GM21360 (cell line): ENCODE measurements around the gene EFCAB12.
"Not testable (repeated sequence)": the region's sequence is repeated elsewhere in the genome, so short reads cannot be mapped to it uniquely, and the experiment has no call there.

Experiments used
- ATAC-seq: cut with Tn5 transposase; IDR thresholded peaks from one replicate; pipeline ENCODE4 v1.9.1; 2021; ENCODE audit warnings: mild to moderate bottlenecking, moderate library complexity; ENCODE audit not compliant: unreplicated experiment

EFCAB12 gene

GRCh38 chr3:129371041-129371826 is 57.2 kb downstream of the EFCAB12 start:
- no peak for ATAC-seq

DNA sequence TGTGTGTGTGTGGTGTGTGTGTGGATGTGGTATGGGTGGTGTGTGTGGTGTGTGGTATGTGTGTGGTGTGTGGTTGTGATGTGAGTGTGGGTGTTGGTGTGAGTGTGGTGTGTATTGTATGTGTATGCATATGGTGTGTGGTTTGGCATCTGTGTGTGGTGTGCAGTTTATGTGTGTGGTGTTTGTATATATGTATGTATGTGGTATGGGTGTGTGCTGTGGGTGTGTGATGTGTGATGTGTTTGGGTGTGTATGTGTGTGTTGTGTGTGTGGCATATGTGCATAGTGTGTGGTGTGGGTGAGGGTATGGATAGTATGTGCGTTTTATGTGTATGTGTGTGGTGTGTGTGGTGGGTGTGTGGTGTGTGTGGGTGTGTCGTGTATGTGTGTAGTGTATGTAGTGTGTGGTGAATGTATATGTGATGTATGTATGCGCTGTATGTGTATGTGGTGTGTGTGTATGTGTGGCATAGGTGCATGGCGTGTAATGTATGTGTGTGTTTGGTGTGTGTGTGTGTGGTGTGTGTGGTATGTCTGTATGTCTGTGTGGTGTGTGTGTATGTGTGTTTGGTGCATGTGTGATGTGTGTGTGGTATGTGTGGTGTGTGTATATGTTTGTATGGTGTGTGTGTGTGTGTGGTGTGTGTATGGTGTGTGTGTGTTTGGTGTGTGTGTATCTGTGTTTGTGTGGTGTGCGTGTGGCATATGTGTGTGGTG is 58.0 kb downstream of the EFCAB12 start:
- no peak for ATAC-seq

DNA sequence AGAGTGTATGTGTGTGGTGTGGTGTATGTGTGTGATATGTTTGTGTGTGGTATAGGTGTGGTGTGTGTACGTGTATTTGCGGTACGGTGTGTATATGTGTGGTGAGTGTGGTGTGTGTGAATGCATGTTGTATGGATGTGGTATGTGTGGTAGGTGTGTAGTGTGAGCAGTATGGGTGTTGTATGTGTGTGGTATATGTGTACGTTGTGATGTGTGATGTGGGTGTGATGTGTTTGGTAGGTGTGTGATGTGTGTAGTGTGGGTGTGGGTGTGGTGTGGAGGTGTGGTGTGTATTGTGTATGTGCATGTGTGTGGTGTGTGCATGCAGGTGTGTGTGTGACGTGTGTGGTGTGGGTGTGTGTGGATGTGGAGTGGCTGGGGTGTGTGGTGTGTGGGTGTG is 58.7 kb downstream of the EFCAB12 start:
- ATAC-seq: no peak

- ATAC-seq: no peak
Measured at GRCh38 chr3:129367821-129368220, 60.6 kb downstream of the EFCAB12 start.

GRCh38 chr3:129366312-129366831 is 62.1 kb downstream of the EFCAB12 start:
- ATAC-seq: no peak

DNA sequence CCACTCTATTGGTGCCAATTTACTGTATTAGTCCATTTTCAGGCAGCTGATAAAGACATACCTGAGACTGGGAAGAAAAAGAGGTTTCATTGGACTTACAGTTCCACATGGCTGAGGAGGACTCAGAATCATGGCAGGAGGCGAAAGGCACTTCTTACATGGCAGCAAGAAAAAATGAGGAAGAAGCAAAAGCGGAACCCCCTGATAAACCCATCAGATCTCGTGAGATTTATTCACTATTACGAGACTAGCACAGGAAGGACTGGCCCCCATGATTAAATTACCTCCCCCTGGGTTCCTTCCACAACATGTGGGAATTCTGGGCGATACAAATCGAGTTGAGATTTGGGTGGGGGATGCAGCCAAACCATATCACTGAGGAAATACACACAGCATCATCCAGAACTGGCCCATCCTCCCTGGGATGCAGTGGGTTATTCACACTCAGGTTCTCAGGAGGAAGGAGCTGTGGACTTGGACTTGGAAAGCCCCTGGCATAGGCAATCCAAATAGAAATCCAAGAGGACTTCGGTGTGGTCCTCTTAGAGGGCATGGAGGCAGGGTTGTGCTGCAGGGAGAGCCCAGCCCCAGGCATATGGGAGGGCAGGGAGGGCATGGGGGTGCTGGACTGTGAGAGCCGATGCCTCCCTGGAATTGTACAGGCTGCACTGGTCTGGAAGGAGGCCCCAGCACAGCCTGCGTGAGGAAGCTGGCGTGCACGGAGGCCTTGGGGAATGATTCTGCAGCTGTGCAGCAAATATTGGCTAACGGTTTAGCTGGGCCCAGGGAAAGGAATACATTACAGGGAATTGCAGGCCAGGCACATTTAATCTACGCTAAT is 62.9 kb downstream of the EFCAB12 start:
- ATAC-seq: no peak

GRCh38 chr3:129364811-129365210 is 63.6 kb downstream of the EFCAB12 start:
- not testable (repeated sequence) for ATAC-seq

DNA sequence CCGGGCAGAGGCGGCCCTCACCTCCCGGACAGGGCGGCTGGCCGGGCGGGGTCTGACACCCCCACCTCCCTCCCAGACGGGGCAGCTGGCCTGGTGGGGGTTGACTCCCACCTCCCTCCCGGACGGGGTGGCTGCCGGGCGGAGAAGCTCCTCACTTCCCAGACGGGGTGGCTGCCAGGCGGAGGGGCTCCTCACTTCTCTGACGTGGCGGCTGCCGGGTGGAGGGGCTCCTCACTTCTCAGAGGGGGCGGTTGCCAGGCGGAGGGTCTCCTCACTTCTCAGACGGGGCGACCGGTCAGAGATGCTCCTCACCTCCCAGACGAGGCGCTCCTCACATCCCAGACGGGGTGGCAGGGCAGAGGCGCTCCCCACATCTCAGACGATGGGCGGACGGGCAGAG is 65.1 kb downstream of the EFCAB12 start:
- not testable (repeated sequence) for ATAC-seq

DNA sequence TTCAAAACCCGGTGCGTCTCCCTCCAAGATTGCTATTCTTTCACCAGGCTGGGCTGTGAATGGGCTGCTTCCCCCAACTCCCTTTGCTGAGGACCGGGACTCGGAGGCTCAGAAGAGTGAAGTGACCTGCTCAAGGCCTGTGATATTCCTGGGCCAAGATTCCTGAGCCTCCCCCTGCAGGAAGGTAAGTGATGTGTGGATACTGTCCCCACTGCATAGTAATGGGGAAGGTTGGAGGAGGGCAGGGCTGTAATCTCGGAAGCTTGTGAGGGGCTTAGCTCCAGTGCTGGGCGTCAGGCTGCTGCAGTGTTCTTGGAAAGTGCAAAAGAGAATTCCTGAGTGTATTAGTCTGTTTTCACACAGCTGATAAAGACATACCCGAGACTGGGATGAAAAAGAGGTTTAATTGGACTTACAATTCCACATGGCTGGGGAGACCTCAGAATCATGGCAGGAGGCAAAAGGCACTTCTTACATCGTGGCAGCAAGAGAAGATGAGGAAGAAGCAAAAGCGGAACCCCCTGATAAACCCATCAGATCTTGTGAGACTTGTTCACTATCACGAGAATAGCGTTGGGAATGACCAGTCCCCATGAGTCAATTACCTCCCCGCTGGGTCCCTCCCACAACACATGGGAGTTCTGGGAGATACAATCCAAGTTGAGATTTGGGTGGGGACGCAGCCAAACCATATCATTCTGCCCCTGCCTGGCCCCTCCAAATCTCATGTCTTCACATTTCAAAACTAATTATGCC is 67.6 kb downstream of the EFCAB12 start:
- ATAC-seq: no peak

DNA sequence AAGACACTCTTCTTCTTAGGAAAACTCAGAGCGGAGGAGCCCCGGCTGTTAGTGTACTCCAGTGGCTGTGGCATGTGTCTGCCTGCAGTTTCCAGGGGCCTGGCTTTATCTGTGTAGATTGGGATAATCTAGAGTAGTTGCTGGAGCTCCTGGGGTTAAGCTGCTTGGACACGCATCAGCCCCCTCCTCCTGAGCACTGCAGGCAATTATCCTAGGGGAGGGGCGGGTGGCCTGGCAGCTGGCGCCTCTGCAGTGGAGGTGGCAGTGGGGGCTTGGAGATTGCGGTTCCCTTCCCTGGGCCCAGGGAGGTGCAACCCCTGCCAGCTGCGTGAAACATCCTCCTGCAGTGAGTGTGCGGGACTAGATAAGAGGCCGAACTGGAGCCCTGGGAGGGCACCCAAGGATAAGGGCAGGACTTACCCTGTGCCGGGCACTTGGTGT is 68.2 kb downstream of the EFCAB12 start:
- ATAC-seq: no peak

GRCh38 chr3:129358772-129359371 is 69.6 kb downstream of the EFCAB12 start:
- ATAC-seq: no peak

GRCh38 chr3:129358177-129358771 is 70.2 kb downstream of the EFCAB12 start:
- no peak for ATAC-seq

- ATAC-seq: no peak
Measured at GRCh38 chr3:129357616-129358015, 70.8 kb downstream of the EFCAB12 start.

- ATAC-seq: no peak
Measured at GRCh38 chr3:129356756-129357425, 71.5 kb downstream of the EFCAB12 start.

DNA sequence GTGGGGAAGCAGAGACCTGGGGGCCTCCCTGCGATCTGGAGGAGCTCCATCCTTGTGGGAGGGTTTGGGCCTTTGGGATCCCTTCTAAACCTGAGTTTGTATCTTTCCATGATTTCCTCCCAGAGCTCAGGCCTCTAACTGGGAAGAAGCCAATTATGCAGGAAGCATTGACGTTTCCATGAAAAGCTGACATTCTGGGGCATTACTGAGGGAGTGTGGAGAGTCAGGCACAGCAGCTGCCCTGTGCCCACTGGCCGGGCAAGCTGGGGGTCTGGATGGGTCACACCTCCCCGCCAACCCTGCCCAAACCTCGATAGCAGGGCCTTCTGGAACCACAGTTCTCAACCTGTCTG is 74.9 kb downstream of the EFCAB12 start:
- no peak for ATAC-seq

DNA sequence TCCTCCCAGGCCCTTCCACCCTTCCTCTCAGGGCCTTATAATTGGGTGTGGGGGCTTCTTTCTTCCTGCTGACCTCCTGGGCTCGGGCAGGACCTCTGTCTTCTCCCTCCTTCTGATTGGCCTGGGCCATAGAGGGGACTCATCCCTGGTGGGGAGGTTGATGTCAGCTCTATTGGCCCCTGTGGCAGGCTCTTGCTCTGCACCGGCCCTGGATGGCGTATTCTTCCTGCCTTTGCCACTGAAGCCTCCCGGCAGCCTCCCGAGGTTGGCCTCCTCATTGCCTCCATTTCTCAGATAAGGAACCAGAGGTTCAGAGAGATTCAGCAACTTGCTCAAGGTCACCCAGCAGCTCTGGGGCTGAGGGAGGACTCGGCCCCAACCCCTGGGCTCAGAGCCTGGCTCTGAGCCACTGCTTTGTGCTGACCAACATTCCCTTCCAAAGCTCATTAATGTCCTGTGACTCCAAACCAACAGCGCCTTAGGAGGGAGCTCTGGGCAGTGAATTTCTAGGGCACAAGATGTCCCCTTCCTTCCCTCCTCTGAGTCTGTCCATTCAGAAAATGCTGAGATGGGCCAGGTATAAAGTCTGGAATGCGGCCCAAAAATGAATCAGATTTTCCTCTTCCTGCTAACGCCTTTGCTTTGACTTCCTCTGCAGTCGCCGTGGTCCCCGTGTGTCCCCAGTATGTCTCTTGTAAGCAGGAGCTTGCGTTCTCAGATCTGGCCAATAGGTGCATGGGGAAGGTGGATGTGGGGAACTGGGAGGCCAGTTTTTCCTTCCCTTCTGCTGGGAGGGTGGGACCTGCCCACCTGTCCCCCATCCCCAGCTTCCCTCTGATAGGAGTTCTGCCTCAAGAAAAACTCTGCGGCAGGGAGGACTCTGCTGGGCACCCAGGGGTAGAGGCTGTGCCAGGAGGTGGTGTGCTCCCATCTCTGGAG is 75.5 kb downstream of the EFCAB12 start:
- no peak for ATAC-seq

DNA sequence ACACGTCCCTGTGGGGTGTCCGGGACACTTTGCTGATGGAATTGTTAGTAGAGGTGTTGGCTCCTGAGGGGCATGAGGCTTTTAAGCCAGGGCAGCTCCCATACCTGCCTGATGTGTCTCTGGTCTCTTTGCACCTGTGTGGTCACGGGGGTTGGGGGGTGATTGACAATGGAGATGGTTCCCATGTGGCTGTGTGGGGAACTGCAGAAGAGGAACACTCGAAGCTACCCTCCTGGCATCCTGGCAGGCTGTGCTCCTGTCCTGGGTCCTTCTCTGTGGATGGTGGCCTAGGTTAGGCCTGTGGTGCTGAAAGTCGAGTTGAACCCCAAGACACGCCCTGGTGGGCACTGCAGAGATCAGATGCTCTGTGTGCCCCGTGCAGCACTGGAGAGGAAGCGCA is 76.4 kb downstream of the EFCAB12 start:
- ATAC-seq: no peak
